H1 (cell line): ENCODE measurements around the gene TEX28. TPM values are rescaled to one million over a fixed set of nuclear protein-coding genes. Genes with fewer than 3 reads are reported as not detected.

Source experiments
- CEBPB ChIP-seq: IDR thresholded peaks from 2 replicates; pipeline ENCODE4 v1.6.1; 2012; ENCODE audit warnings: low read depth, low read length
- RFX5 ChIP-seq: IDR thresholded peaks from 2 replicates; pipeline ENCODE4 v1.6.1; 2011; ENCODE audit warnings: low read depth, low read length, improper control_type of control experiment, borderline replicate concordance
- polyA plus RNA-seq, 7 experiments: library from polyadenylated mRNA; depleted of rRNA in 3 of 7; stranded (reverse) in 5 of 7; unstranded in 2 of 7; fragments of >200 nt in 5 of 7; fragments of 200-250 nt in 2 of 7; gene quantifications; 1 replicate in 5 of 7; 2 replicates in 1 of 7; 4 replicates in 1 of 7; pipeline versions ENCODE4 v1.2.1 to v1.2.3, GENCODE V29; 2011 to 2013; ENCODE audit warnings: missing spikeins in 2 of 7, mixed read lengths in 2 of 7
- total RNA-seq: library from RNA; stranded (reverse); fragmentation: NEBNext Ultra II Directional; extraction: Animal tissue kit (Norgen Biotek cat#: 25700); gene quantifications from 2 replicates; pipeline ENCODE4 v1.2.1, GENCODE V29; 2021

Gene TEX28
- total and polyA plus RNA-seq, 2 of the 8 experiments (the other 6 are each of a cell fraction or from before 2014, with no cell fraction given) = not detected

DNA sequence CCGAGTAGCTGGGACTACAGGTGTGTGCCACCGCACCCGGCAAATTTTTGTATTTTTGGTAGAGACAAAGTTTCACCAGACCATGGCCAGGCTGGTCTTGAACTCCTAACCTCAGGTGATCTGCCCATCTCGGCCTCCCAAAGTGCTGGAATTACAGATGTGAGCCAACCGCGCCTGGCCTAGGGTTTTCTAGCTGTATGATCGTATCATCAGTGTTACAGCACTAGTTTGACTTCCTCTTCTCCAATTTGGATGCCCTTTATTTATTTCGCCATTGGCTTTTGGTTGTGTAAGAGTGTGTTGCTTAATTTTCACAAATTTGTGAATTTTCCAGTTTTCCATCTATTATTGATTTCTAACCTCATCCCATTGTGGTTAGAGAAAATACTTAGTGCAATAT is 5.9 kb upstream of the TEX28 start (continued):
- TF ChIP-seq CEBPB (no peak), RFX5 (no peak)
